GM12865 (cell line): Measurements from ENCODE around the gene NEURL2.

Experiments used
- DNase-seq: peaks from one replicate; pipeline ENCODE4 v3.0.0; 2010; ENCODE audit warnings: low read depth
- H3K4me3 ChIP-seq: 2 replicates; pipeline ENCODE4 v1.5.1; 2011; ENCODE audit warnings: mild to moderate bottlenecking, low read depth, low read length, control low read depth
- TF ChIP-seq, protein P1 (sequence below): IDR thresholded peaks from 2 replicates; pipeline ENCODE4 v1.5.1; 2011; ENCODE audit warnings: low read length, control low read depth, low read depth, inconsistent platforms; ENCODE audit not compliant: insufficient read depth; ENCODE audit errors: missing control alignments

NEURL2 gene

DNA sequence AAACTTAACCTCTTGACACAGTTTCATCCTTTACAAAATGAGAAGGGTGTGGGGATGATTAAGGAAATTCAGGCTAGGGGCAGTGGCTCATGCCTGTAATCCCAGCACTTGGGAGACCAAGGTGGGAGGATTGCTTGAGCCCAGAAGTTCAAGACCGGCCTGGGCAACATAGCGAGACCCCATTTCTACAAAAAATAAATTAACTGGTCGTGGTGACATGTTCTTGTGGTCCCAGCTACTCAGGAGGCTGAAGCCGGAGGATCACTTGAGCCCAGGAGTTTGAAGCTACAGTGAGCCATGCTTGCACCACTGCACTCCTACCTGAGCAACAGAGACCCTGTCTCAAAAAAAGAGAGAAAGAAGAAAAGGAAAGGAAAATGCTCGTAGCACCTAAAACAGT lies 24.6 kb downstream of the NEURL2 start:
- DNase-seq = no peak
- TF ChIP-seq, protein P1, sequence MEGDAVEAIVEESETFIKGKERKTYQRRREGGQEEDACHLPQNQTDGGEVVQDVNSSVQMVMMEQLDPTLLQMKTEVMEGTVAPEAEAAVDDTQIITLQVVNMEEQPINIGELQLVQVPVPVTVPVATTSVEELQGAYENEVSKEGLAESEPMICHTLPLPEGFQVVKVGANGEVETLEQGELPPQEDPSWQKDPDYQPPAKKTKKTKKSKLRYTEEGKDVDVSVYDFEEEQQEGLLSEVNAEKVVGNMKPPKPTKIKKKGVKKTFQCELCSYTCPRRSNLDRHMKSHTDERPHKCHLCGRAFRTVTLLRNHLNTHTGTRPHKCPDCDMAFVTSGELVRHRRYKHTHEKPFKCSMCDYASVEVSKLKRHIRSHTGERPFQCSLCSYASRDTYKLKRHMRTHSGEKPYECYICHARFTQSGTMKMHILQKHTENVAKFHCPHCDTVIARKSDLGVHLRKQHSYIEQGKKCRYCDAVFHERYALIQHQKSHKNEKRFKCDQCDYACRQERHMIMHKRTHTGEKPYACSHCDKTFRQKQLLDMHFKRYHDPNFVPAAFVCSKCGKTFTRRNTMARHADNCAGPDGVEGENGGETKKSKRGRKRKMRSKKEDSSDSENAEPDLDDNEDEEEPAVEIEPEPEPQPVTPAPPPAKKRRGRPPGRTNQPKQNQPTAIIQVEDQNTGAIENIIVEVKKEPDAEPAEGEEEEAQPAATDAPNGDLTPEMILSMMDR = no peak
- no peak overlapping the region for H3K4me3 ChIP-seq

DNA sequence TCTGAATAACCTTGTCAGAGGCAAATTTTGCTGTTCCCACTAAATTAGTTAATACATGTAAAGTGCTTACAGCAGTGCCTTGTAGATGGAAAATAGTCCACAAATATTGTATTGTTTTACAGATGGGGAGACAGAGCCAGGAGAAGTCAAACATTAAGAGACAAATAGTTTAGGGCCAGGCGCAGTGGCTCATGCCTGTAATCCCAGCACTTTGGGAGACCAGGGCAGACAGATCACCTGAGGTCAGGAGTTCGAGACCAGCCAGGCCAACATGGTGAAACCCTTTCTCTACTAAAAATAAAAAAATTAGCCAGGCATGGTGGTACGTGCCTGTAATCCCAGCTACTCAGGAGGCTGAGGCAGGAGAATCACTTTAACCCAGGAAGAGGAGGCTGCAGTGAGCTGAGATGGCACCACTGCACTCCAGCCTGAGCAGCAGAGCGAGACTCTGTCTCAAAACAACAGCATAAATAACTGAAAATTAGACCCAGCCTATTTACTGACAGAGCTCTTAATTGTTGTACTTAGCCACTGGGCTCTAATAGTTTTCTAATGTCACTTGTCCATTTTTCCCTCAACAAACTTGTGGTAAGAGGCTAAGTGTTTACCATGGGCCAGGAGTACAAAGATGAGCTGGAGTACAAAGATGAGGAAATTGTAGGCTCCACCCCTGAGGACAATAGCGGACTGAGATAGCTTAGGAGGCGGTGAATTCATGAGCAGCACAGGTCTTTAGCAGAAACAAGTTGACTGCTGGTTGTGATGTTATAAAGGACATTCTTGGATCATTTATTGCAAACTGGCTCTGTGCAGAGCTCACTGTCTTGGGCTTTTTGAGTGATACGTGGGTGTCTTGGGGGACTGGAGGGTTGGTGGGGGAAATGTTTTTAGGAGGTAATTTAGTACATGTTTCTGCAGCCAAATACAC lies 27.2 kb downstream of the NEURL2 start:
- H3K4me3 ChIP-seq = no peak overlapping the region
- TF ChIP-seq, protein P1 = no peak
- DNase-seq = no peak

DNA sequence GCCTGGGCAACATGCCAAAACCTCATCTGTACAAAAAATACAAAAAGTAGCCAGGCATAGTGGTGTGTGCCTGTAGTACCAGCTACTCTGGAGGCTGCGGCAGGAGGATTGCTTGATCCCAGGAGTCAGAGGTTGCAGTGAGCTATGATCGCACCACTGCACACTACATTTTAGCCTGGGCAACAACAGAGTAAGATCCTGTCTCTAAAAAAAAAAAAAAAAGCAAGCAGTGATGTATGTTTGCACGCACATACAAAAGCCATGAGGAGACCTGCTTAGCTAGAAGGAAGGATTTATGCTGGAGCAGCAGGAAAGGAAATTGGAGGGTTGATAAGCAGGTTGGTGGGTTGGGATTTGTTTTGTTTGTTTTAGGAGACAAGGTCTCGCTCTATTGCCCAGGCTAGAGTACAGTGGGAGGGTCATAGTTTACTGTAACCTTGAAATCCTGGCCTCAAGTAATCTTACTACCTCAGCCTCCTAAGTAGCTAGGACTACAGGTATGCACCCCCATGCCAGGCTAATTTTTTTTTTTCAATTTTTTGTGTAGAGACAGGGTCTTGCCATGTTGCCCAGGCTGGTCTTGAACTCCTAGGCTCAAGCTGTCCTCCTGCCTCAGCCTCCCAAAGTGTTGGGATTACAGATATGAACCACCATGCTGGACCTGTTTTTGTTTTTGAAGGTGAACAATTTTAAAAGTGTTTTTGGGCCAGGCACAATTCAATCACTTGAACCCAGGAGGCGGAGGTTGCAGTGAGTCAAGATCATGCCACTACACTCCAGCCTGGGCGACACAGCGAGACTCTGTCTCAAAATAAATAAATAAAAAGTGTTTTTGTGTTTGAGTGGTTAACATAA lies 29.6 kb downstream of the NEURL2 start:
- TF ChIP-seq, protein P1 = no peak
- no peak for DNase-seq
- no peak overlapping the region for H3K4me3 ChIP-seq

DNA sequence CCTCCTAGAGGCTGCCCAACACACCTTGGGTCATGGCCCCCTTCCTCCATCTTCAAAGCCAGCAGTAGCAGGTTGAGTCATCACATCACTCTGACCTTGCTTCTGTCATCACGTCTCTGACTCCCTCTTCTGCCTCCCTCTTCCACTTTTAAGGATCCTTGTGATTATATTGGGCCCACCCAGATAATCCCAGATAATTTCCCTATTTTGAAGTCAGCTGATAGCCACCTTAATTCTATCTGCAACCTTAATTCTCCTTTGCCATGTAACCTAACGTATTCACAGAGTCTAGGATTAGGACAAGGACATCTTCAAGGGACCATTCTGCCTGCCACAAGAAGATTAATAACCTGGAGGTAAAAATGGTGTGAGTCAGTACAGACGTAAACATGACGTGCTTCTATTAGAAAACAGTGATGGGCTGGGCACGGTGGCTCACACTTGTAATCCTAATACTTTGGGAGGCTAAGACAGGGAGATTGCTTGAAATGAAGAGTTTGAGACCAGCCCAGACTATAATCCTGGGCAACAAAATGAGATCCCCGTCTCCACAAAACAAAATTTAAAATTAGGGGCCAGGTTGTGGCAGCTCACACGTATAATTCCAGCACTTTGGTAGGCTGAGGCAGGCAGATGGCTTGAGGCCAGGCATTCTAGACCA lies 30.3 kb downstream of the NEURL2 start:
- H3K4me3 ChIP-seq = no peak overlapping the region
- TF ChIP-seq, protein P1 = no peak

DNA sequence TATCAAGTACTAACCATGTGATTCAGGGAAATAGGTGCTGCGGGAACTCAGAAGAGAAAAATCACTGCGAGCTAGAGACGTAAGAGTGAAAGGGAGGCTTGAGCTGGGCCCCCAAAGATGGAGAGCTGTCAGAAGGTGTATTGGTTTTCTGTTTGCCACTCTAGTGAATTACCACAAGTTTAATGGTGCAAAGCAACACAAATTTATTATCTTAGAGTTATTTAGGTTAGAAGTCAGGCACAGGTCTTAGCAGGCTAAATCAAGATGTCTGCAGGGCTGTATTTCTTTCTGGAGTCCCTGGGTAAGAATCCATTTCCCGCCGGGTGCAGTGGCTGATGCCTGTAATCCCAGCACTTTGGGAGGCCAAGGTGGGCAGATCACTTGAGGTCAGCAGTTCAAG lies 31.1 kb downstream of the NEURL2 start:
- TF ChIP-seq, protein P1 = no peak
- H3K4me3 ChIP-seq = no peak overlapping the region
- no peak for DNase-seq

More for the DNA sequence above, 30.3 kb downstream of the NEURL2 start:
- DNase-seq = no peak

DNA sequence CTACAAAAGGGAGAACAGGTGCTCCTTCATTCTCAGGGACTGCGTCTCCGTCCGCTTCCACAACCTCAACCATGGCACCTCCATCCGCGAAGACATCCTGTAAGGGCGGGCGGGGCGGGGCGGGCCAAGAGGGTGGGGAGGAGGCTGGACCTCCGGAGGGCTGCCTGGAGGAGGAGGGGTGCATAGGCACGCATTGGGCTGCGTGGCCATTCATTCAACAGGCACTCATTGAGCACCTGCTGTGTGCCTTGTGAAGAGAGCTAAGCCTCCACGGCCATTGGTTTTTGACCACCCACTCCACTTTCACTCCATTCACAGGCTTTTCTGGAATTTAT lies 33.2 kb downstream of the NEURL2 start:
- TF ChIP-seq, protein P1 = no peak
- DNase-seq = peak; percentile 82
- H3K4me3 ChIP-seq = peak overlapping the region; percentile 81
